Neural cell (in vitro differentiated cells): ENCODE measurements around the gene TENM3. TPM values are rescaled to one million over a fixed set of nuclear protein-coding genes. Genes with fewer than 3 reads are reported as not detected.
A peak's percentile ranks its signal among the peaks of the same experiment; 100 is the strongest.

Experiments used
- H2AFZ ChIP-seq: fragments of 200-600, 300-800 bp; sonication (generic), shearing (Covaris generic); 2 replicates; pipeline ENCODE4 v1.6.0; 2014; ENCODE audit warnings: low read depth, mild to moderate bottlenecking, antibody characterized with exemption, low read length, moderate library complexity
- H3F3A ChIP-seq: fragments of 200-600 bp; shearing (Covaris generic); 2 replicates; pipeline ENCODE4 v1.6.1; 2016; ENCODE audit warnings: mild to moderate bottlenecking, moderate library complexity, mixed read lengths, antibody characterized with exemption, low read length; ENCODE audit not compliant: insufficient read depth, poor library complexity, severe bottlenecking
- H3K27ac ChIP-seq: fragments of 200-600, 300-800 bp; sonication (generic), shearing (Covaris generic); 2 replicates; pipeline ENCODE4 v1.5.1; 2014; ENCODE audit warnings: mild to moderate bottlenecking, low read length, moderate library complexity
- H3K27me3 ChIP-seq: fragments of 300-800, 200-600 bp; sonication (generic), shearing (Covaris generic); 2 replicates; pipeline ENCODE4 v1.6.0; 2014; ENCODE audit warnings: mild to moderate bottlenecking, low read depth, low read length, moderate library complexity; ENCODE audit not compliant: insufficient read depth
- H3K36me3 ChIP-seq: fragments of 300-800, 200-600 bp; sonication (generic), shearing (Covaris generic); 2 replicates; pipeline ENCODE4 v1.5.1; 2014; ENCODE audit warnings: mild to moderate bottlenecking, antibody characterized with exemption, low read length, moderate library complexity; ENCODE audit not compliant: insufficient read depth
- H3K4me2 ChIP-seq: fragments of 300-800, 200-600 bp; sonication (generic), shearing (Covaris generic); 2 replicates; pipeline ENCODE4 v1.6.0; 2014; ENCODE audit warnings: mild to moderate bottlenecking, low read length
- H3K4me3 ChIP-seq: fragments of 300-800, 200-600 bp; sonication (generic), shearing (Covaris generic); 2 replicates; pipeline ENCODE4 v1.5.1; 2014; ENCODE audit warnings: mild to moderate bottlenecking, low read length, moderate library complexity
- H3K79me2 ChIP-seq: fragments of 200-600 bp; shearing (Covaris generic); replicated peaks from 2 replicates; pipeline ENCODE4 v1.6.0; 2014; ENCODE audit warnings: mild to moderate bottlenecking, low read length, moderate library complexity; ENCODE audit not compliant: insufficient read depth
- H3K9ac ChIP-seq: fragments of 300-800, 200-600 bp; sonication (generic), shearing (Covaris generic); 2 replicates; pipeline ENCODE4 v1.6.1; 2016; ENCODE audit warnings: mild to moderate bottlenecking, low read length, mixed read lengths
- H3K9me2 ChIP-seq: fragments of 200-600 bp; shearing (Covaris generic); 2 replicates; pipeline ENCODE4 v1.6.1; 2016; ENCODE audit warnings: mild to moderate bottlenecking, low read length, mixed read lengths; ENCODE audit not compliant: insufficient read depth
- H3K9me3 ChIP-seq: fragments of 200-600, 300-800 bp; sonication (generic), shearing (Covaris generic); 2 replicates; pipeline ENCODE4 v1.6.1; 2016; ENCODE audit warnings: mild to moderate bottlenecking, mixed run types, low read length, moderate library complexity, mixed read lengths
- H4K20me1 ChIP-seq: fragments of 200-600 bp; shearing (Covaris generic); 2 replicates; pipeline ENCODE4 v1.6.1; 2016; ENCODE audit warnings: mild to moderate bottlenecking, mixed run types; ENCODE audit not compliant: insufficient read depth
- EP300 ChIP-seq: fragments of 450-650 bp; conservative IDR thresholded peaks from 2 replicates; pipeline ENCODE4 v1.6.1; 2014; ENCODE audit warnings: antibody characterized with exemption, mild to moderate bottlenecking, moderate library complexity; ENCODE audit not compliant: poor library complexity, severe bottlenecking
- POLR2AphosphoS5 ChIP-seq: IDR thresholded peaks from 2 replicates; pipeline ENCODE4 v1.6.1; 2012
- RAD21 ChIP-seq: fragments of 450-650 bp; conservative IDR thresholded peaks from 2 replicates; pipeline ENCODE4 v1.6.1; 2014; ENCODE audit warnings: antibody characterized with exemption, mild to moderate bottlenecking, moderate library complexity
- REST ChIP-seq: IDR thresholded peaks from 2 replicates; pipeline ENCODE4 v1.6.1; 2012; ENCODE audit warnings: borderline replicate concordance
- SMC3 ChIP-seq: fragments of 450-650 bp; conservative IDR thresholded peaks from 2 replicates; pipeline ENCODE4 v1.6.1; 2014; ENCODE audit warnings: antibody characterized with exemption, mild to moderate bottlenecking, moderate library complexity; ENCODE audit not compliant: poor library complexity
- TAF1 ChIP-seq: IDR thresholded peaks from 2 replicates; pipeline ENCODE4 v1.6.1; 2012; ENCODE audit warnings: low read depth
- polyA plus RNA-seq: library from polyadenylated mRNA; depleted of rRNA; stranded (reverse); fragments of >200 nt; gene quantifications from 2 replicates; pipeline ENCODE4 v1.2.3, GENCODE V29; 2014

TENM3 gene
- polyA plus RNA-seq, 1 donor from 2014 or later: 7.3 TPM

- Histone ChIP-seq H3K27me3 (no peaks in the 10 kb centered on the region), H3K79me2 (no peaks in the 10 kb centered on the region), H3K4me2 (no peak overlapping the region), H2AFZ (no peak overlapping the region), H3K4me3 (no peak overlapping the region), H3K9me2 (no peaks in the 10 kb centered on the region), H3F3A (no peaks in the 10 kb centered on the region), H3K27ac (peak overlapping the region; percentile 51), H3K36me3 (no peaks in the 10 kb centered on the region), H4K20me1 (no peaks in the 10 kb centered on the region), H3K9ac (peak overlapping the region; percentile 23), H3K9me3 (no peaks in the 10 kb centered on the region)
- TF ChIP-seq POLR2AphosphoS5: no peak
- no peak for TF ChIP-seq REST
Observed at GRCh38 chr4:182620111-182620980, 377.1 kb downstream of the TENM3 start.

- H3K4me3 ChIP-seq: no peak overlapping the region
- H3K36me3 ChIP-seq: no peaks in the 10 kb centered on the region
- no peaks in the 10 kb centered on the region for H3K9me3 ChIP-seq
- no peaks in the 10 kb centered on the region for H3K9me2 ChIP-seq
- H3K79me2 ChIP-seq: no peaks in the 10 kb centered on the region
- TF ChIP-seq REST: no peak
- TF ChIP-seq TAF1: no peak
- no peak for TF ChIP-seq POLR2AphosphoS5
- TF ChIP-seq SMC3: no peak
- no peak for TF ChIP-seq RAD21
- no peak for TF ChIP-seq EP300
- no peaks in the 10 kb centered on the region for H3K27me3 ChIP-seq
- H2AFZ ChIP-seq: no peak overlapping the region
- no peak overlapping the region for H3K27ac ChIP-seq
- H3K4me2 ChIP-seq: no peak overlapping the region
- H4K20me1 ChIP-seq: no peaks in the 10 kb centered on the region
- no peaks in the 10 kb centered on the region for H3F3A ChIP-seq
- no peak overlapping the region for H3K9ac ChIP-seq
Observed at GRCh38 chr4:182624281-182624680, 381.1 kb downstream of the TENM3 start.
